Loucy (cell line): ENCODE measurements around the gene EPHA8.

ENCODE experiments used
- H2AFZ ChIP-seq: fragments of 200-600 bp; sonication (generic); 2 replicates; pipeline ENCODE4 v1.6.0; 2016; ENCODE audit warnings: antibody characterized with exemption, mild to moderate bottlenecking, low read length, moderate library complexity
- H3F3A ChIP-seq: fragments of 200-600 bp; 2 replicates; pipeline ENCODE4 v1.6.0; 2016; ENCODE audit warnings: antibody characterized with exemption, low read depth, mild to moderate bottlenecking
- H3K27me3 ChIP-seq: fragments of 200-600 bp; sonication (generic); 2 replicates; pipeline ENCODE4 v1.6.1; 2014; ENCODE audit warnings: low read length, mild to moderate bottlenecking; ENCODE audit not compliant: insufficient read depth, poor library complexity, severe bottlenecking
- H3K36me3 ChIP-seq: fragments of 200-600 bp; sonication (generic); 2 replicates; pipeline ENCODE4 v1.6.1; 2016; ENCODE audit warnings: low read length; ENCODE audit not compliant: insufficient read depth
- H3K4me1 ChIP-seq: fragments of 200-600 bp; sonication (generic); 2 replicates; pipeline ENCODE4 v1.5.1; 2014; ENCODE audit warnings: low read length, mild to moderate bottlenecking; ENCODE audit not compliant: insufficient read depth, poor library complexity, severe bottlenecking
- H3K4me2 ChIP-seq: fragments of 200-600 bp; sonication (generic); 2 replicates; pipeline ENCODE4 v1.6.0; 2014; ENCODE audit warnings: antibody characterized with exemption, low read length, low read depth, mild to moderate bottlenecking; ENCODE audit not compliant: poor library complexity, severe bottlenecking
- H3K4me3 ChIP-seq: fragments of 200-600 bp; sonication (generic); 2 replicates; pipeline ENCODE4 v1.5.1; 2014; ENCODE audit warnings: low read length, mild to moderate bottlenecking, mixed read lengths; ENCODE audit not compliant: poor library complexity, severe bottlenecking
- H3K79me2 ChIP-seq: fragments of 200-600 bp; sonication (generic); 2 replicates; pipeline ENCODE4 v1.6.1; 2014; ENCODE audit warnings: low read length; ENCODE audit not compliant: insufficient read depth
- H3K9ac ChIP-seq: fragments of 200-600 bp; sonication (generic); 2 replicates; pipeline ENCODE4 v1.6.0; 2014; ENCODE audit warnings: mild to moderate bottlenecking, low read depth, low read length, moderate library complexity; ENCODE audit not compliant: poor library complexity, severe bottlenecking
- H3K9me2 ChIP-seq: fragments of 200-600 bp; sonication (generic); replicated peaks from 2 replicates; pipeline ENCODE4 v1.6.1; 2016; ENCODE audit warnings: low read depth, low read length, mixed read lengths
- H3K9me3 ChIP-seq: fragments of 200-600 bp; sonication (generic); 2 replicates; pipeline ENCODE4 v1.6.1; 2014; ENCODE audit warnings: mild to moderate bottlenecking, antibody characterized with exemption, low read length, low read depth; ENCODE audit not compliant: insufficient read depth
- H4K20me1 ChIP-seq: fragments of 200-600 bp; sonication (generic); 2 replicates; pipeline ENCODE4 v1.6.0; 2014; ENCODE audit warnings: antibody characterized with exemption, low read length, mild to moderate bottlenecking; ENCODE audit not compliant: insufficient read depth, poor library complexity, severe bottlenecking
- CTCF ChIP-seq: fragments of 200-600 bp; sonication (generic); conservative IDR thresholded peaks from 2 replicates; pipeline ENCODE4 v1.5.1; 2014; ENCODE audit warnings: mild to moderate bottlenecking, antibody characterized with exemption, low read length
- EZH2phosphoT487 ChIP-seq: fragments of 200-600 bp; IDR thresholded peaks from 2 replicates; pipeline ENCODE4 v1.6.1; 2018; ENCODE audit warnings: antibody characterized with exemption, mild to moderate bottlenecking, moderate library complexity, borderline replicate concordance

EPHA8 gene

GRCh38 chr1:22540337-22540736 lies 23.0 kb upstream of the EPHA8 start:
- Histone ChIP-seq H3K36me3 (no peaks in the 10 kb centered on the region), H3K27me3 (no peaks in the 10 kb centered on the region), H3K4me3 (no peak overlapping the region), H4K20me1 (no peaks in the 10 kb centered on the region), H3K4me1 (peaks cover 17% of the 10 kb centered on the region), H2AFZ (no peak overlapping the region), H3K9ac (no peak overlapping the region), H3K4me2 (no peak overlapping the region), H3K9me2 (no peaks in the 10 kb centered on the region), H3K9me3 (no peaks in the 10 kb centered on the region), H3F3A (no peaks in the 10 kb centered on the region), H3K79me2 (no peaks in the 10 kb centered on the region)
- TF ChIP-seq CTCF, result no peak
- no peak for TF ChIP-seq EZH2phosphoT487

- no peak for TF ChIP-seq CTCF
- no peaks in the 10 kb centered on the region for H3K36me3 ChIP-seq
- no peak overlapping the region for H3K4me3 ChIP-seq
- no peak overlapping the region for H3K9ac ChIP-seq
- no peaks in the 10 kb centered on the region for H3K9me2 ChIP-seq
- no peaks in the 10 kb centered on the region for H3K79me2 ChIP-seq
- H3K27me3 ChIP-seq, result no peaks in the 10 kb centered on the region
- H3K4me1 ChIP-seq, result peaks cover 17% of the 10 kb centered on the region
- no peaks in the 10 kb centered on the region for H3K9me3 ChIP-seq
- H4K20me1 ChIP-seq, result no peaks in the 10 kb centered on the region
- no peak overlapping the region for H2AFZ ChIP-seq
- H3K4me2 ChIP-seq, result no peak overlapping the region
- no peaks in the 10 kb centered on the region for H3F3A ChIP-seq
Measured at GRCh38 chr1:22542886-22543285, 20.4 kb upstream of the EPHA8 start.

- Histone ChIP-seq H3F3A (no peaks in the 10 kb centered on the region), H4K20me1 (no peaks in the 10 kb centered on the region)
- TF ChIP-seq CTCF (no peak), EZH2phosphoT487 (no peak)
Measured at GRCh38 chr1:22543679-22544078, 19.6 kb upstream of the EPHA8 start.

More at GRCh38 chr1:22543679-22544078, 19.6 kb upstream of the EPHA8 start:
- Histone ChIP-seq H2AFZ (no peak overlapping the region), H3K9me2 (no peaks in the 10 kb centered on the region), H3K79me2 (no peaks in the 10 kb centered on the region), H3K4me1 (peaks cover 15% of the 10 kb centered on the region), H3K9ac (no peak overlapping the region), H3K4me2 (no peak overlapping the region), H3K4me3 (no peak overlapping the region), H3K36me3 (no peaks in the 10 kb centered on the region), H3K27me3 (no peaks in the 10 kb centered on the region), H3K9me3 (no peaks in the 10 kb centered on the region)
